GM12878 (cell line): ENCODE measurements around the gene GTPBP10. TPM values are rescaled to one million over a fixed set of nuclear protein-coding genes. Genes with fewer than 3 reads are reported as not detected.
A peak's percentile ranks its signal among the peaks of the same experiment; 100 is the strongest.

Experiments
- ATAC-seq: fragments of 200-7000 bp; cut with Tn5 transposase; 3 replicates; pipeline ENCODE4 v1.9.1; 2020; ENCODE audit warnings: mild to moderate bottlenecking, moderate library complexity
- BruUV-seq: library from RNA; stranded (reverse); fragments of 400-500 nt; replicated peaks from 2 replicates; lab custom pipeline; 2021; lab: Mats Ljungman, UMichigan
- CTCF ChIA-PET: fragments of 300-600 bp; sonication (Branson Sonifier 250); formaldehyde crosslinking; extraction: SDS; loops from one replicate; lab custom pipeline; 2021; ENCODE audit warnings: inconsistent platforms; lab: Yijun Ruan, JAX
- POLR2A ChIA-PET: fragments of 350-600 bp; formaldehyde crosslinking; extraction: SDS; loops from one replicate; lab custom pipeline; 2021; ENCODE audit warnings: inconsistent platforms; lab: Charles Lee
- RAD21 ChIA-PET: fragments of 300-600 bp; sonication (Branson Sonifier 250); formaldehyde crosslinking; loops from one replicate; lab custom pipeline; 2023; ENCODE audit warnings: antibody characterized with exemption; ENCODE audit not compliant: unreplicated experiment; lab: Charles Lee
- SMC1A ChIA-PET: fragments of 300-600 bp; sonication (Branson Sonifier 250); formaldehyde crosslinking; loops from one replicate; lab custom pipeline; 2023; ENCODE audit not compliant: unreplicated experiment, uncharacterized antibody; lab: Charles Lee
- DNase-seq: peaks from one replicate; pipeline ENCODE4 v3.0.0-alpha.2; 2011; ENCODE audit warnings: low read depth, low spot score
- FAIRE-seq: peaks from 3 replicates; lab custom pipeline; 2011; peaks lifted over from hg19 to GRCh38; lab: Jason Lieb, UNC
- H2AFZ ChIP-seq: 2 replicates; pipeline ENCODE4 v1.6.0; 2011; ENCODE audit warnings: low read depth, low read length, control low read depth; ENCODE audit not compliant: control insufficient read depth
- H3K27ac ChIP-seq: 2 replicates; pipeline ENCODE4 v1.5.1; 2011; ENCODE audit warnings: control low read depth; ENCODE audit not compliant: control insufficient read depth, insufficient read depth
- H3K27me3 ChIP-seq, 2 experiments: replicated peaks in 1 of 2; 2 replicates each; pipeline versions ENCODE4 v1.6.0 to v1.6.1; 2011; ENCODE audit warnings: low read length in 1 of 2; ENCODE audit not compliant: control insufficient read depth in 2 of 2, insufficient read depth in 2 of 2
- H3K36me3 ChIP-seq, 2 experiments: 2 replicates each; pipeline ENCODE4 v1.5.1; 2011; ENCODE audit warnings: low read length in 1 of 2; ENCODE audit not compliant: control insufficient read depth in 2 of 2, insufficient read depth in 2 of 2
- H3K4me1 ChIP-seq: 2 replicates; pipeline ENCODE4 v1.6.1; 2011; ENCODE audit warnings: mild to moderate bottlenecking, low read length, moderate library complexity, mixed read lengths; ENCODE audit not compliant: control insufficient read depth, insufficient read depth
- H3K4me2 ChIP-seq: 2 replicates; pipeline ENCODE4 v1.6.0; 2011; ENCODE audit warnings: control low read depth; ENCODE audit not compliant: control insufficient read depth, insufficient read depth
- H3K4me3 ChIP-seq: fragments of 200-600 bp; sonication (generic); 2 replicates; pipeline ENCODE4 v1.5.1; 2016
- H3K79me2 ChIP-seq: 2 replicates; pipeline ENCODE4 v1.6.0; 2011; ENCODE audit warnings: low read length; ENCODE audit not compliant: control insufficient read depth, insufficient read depth
- H3K9ac ChIP-seq: 2 replicates; pipeline ENCODE4 v1.8.0; 2011; ENCODE audit warnings: low read length, control low read depth, mixed read lengths; ENCODE audit not compliant: control insufficient read depth, insufficient read depth
- H3K9me3 ChIP-seq: replicated peaks from 3 replicates; pipeline ENCODE4 v1.5.1; 2011; ENCODE audit warnings: mild to moderate bottlenecking, low read length; ENCODE audit not compliant: control insufficient read depth, insufficient read depth
- H4K20me1 ChIP-seq: 2 replicates; pipeline ENCODE4 v1.6.0; 2011; ENCODE audit not compliant: control insufficient read depth, insufficient read depth
- BCL11A ChIP-seq: IDR thresholded peaks from 2 replicates; pipeline ENCODE4 v1.6.1; 2011; ENCODE audit warnings: low read depth, low read length
- CREB1 ChIP-seq: IDR thresholded peaks from 2 replicates; pipeline ENCODE4 v1.6.1; 2012; ENCODE audit warnings: low read depth, mild to moderate bottlenecking, inconsistent platforms
- GATAD2B ChIP-seq: fragments of 450-650 bp; conservative IDR thresholded peaks from 2 replicates; pipeline ENCODE4 v1.6.1; 2017; ENCODE audit warnings: low read depth, mild to moderate bottlenecking, moderate library complexity
- IKZF2 ChIP-seq, 2 experiments: fragments of 450-650 bp; IDR thresholded peaks; 2 replicates each; pipeline ENCODE4 v1.6.1; 2017; ENCODE audit warnings: mild to moderate bottlenecking in 2 of 2, moderate library complexity in 2 of 2
- NFYB ChIP-seq: IDR thresholded peaks from 2 replicates; pipeline ENCODE4 v1.6.1; 2011; ENCODE audit warnings: low read depth, mild to moderate bottlenecking, low read length, improper control_type of control experiment, moderate library complexity; ENCODE audit not compliant: insufficient read depth
- ZBTB11 ChIP-seq: fragments of 450-650 bp; formaldehyde crosslinking; IDR thresholded peaks from 2 replicates; pipeline ENCODE4 v1.5.0; 2022; ENCODE audit warnings: mild to moderate bottlenecking, missing genetic modification characterization
- ZNF274 ChIP-seq: IDR thresholded peaks from one replicate; pipeline ENCODE4 v1.8.0; 2011; ENCODE audit not compliant: insufficient read length, insufficient read depth
- in situ Hi-C: fragments of 300-500 bp; cut with MboI; formaldehyde crosslinking; loops from 9 replicates; pipeline ENCODE4 v1.14.3; 2018; ENCODE audit warnings: mixed read lengths
- intact Hi-C: fragments of 100-400 bp; cut with micrococcal nuclease; formaldehyde crosslinking; loops from one replicate; pipeline ENCODE4 v1.14.2; 2022; ENCODE audit not compliant: unreplicated experiment
- polyA plus RNA-seq, 11 experiments: library from polyadenylated mRNA; depleted of rRNA in 4 of 11; unstranded in 6 of 11; stranded (reverse) in 5 of 11; fragments of >200 nt; fragmentation: Nextera tagmentation in 4 of 11; fragmentation: Illumina TruSeq in 1 of 11; extraction: Ambion mirVana in 4 of 11; extraction: Trizol in 1 of 11; gene quantifications; 1 replicate in 1 of 11; 2 replicates in 10 of 11; pipeline versions ENCODE4 v1.2.1 to v1.2.3, GENCODE V29; 2011 to 2016; ENCODE audit warnings: inconsistent platforms in 2 of 11, missing spikeins in 2 of 11, low read depth in 1 of 11
- total RNA-seq, 4 experiments: library from RNA; depleted of rRNA in 3 of 4; stranded (reverse); fragments of >200 nt in 3 of 4; fragmentation: Illumina TruSeq in 1 of 4; extraction: Trizol in 1 of 4; gene quantifications; 2 replicates each; pipeline versions ENCODE4 v1.2.1 to v1.2.3, GENCODE V29; 2013 to 2021
- TF ChIP-seq, protein P1 (sequence below): IDR thresholded peaks from 2 replicates; pipeline ENCODE4 v1.6.1; 2011; ENCODE audit warnings: low read depth, low read length, improper control_type of control experiment, borderline replicate concordance
- TF ChIP-seq, protein P2 (sequence below): fragments of 450-650 bp; IDR thresholded peaks from 2 replicates; pipeline ENCODE4 v1.6.1; 2017; ENCODE audit warnings: low read depth, mild to moderate bottlenecking, moderate library complexity
- TF ChIP-seq, protein P3 (sequence below), 3 experiments: IDR thresholded peaks in 2 of 3; conservative IDR thresholded peaks in 1 of 3; 2 replicates each; pipeline ENCODE4 v1.5.1; 2011; ENCODE audit warnings: low read depth in 3 of 3, low read length in 3 of 3, mild to moderate bottlenecking in 3 of 3, control low read depth in 2 of 3, moderate library complexity in 2 of 3, inconsistent platforms in 1 of 3, mixed read lengths in 1 of 3; ENCODE audit not compliant: control insufficient read depth in 2 of 3, insufficient read depth in 1 of 3; ENCODE audit errors: extremely low read depth in 1 of 3
- TF ChIP-seq, protein P4 (sequence below): IDR thresholded peaks from 2 replicates; pipeline ENCODE4 v1.6.1; 2012; ENCODE audit warnings: low read depth, low read length, improper control_type of control experiment

Gene GTPBP10
- total and polyA plus RNA-seq, 10 of the 15 experiments (the other 5 are each of a cell fraction or from before 2014, with no cell fraction given) = 10.1 to 41.0 (median 33.0) TPM

DNA sequence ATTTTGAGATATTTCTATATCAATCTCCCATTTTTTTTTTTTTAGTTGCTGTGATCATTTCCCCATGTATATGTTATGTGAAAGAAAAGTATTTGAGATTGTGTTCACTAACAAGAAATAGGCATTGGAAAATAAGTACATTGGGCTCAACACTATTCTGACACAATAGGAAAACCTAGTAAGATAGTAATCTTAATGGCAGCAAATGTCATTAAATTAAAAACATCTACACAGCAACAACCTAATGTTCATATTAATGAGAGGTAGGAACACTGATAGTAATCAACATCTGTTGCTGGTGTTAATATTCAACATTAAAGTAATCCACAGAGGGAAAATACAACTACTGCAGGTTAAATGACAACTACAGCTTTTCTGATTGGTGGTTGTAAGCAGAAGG, 1.5 kb upstream of the GTPBP10 start:
- CTCF ChIA-PET = interaction anchor here (1.2 to 1.7 kb wide), 3 partner anchors 13 to 78 kb away, joined by 3 to 7 read pairs (median 4); no protein-coding TSS in a partner anchor
- in situ Hi-C loops = loop anchor here (5.0 kb wide), 1 partner anchor 57 kb away; the partner anchor contains the start of gene CLDN12
- no peaks in the 10 kb centered on the region for H4K20me1 ChIP-seq
- TF ChIP-seq, protein P1, sequence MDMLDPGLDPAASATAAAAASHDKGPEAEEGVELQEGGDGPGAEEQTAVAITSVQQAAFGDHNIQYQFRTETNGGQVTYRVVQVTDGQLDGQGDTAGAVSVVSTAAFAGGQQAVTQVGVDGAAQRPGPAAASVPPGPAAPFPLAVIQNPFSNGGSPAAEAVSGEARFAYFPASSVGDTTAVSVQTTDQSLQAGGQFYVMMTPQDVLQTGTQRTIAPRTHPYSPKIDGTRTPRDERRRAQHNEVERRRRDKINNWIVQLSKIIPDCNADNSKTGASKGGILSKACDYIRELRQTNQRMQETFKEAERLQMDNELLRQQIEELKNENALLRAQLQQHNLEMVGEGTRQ = no peak
- TF ChIP-seq CREB1 (no peak), ZNF274 (no peak), NFYB (no peak), ZBTB11 (CRISPR knock-in tag) (no peak), GATAD2B (no peak), IKZF2 (IDR thresholded peaks at IDR 0.05) (no peak), BCL11A (no peak)
- TF ChIP-seq, protein P2, sequence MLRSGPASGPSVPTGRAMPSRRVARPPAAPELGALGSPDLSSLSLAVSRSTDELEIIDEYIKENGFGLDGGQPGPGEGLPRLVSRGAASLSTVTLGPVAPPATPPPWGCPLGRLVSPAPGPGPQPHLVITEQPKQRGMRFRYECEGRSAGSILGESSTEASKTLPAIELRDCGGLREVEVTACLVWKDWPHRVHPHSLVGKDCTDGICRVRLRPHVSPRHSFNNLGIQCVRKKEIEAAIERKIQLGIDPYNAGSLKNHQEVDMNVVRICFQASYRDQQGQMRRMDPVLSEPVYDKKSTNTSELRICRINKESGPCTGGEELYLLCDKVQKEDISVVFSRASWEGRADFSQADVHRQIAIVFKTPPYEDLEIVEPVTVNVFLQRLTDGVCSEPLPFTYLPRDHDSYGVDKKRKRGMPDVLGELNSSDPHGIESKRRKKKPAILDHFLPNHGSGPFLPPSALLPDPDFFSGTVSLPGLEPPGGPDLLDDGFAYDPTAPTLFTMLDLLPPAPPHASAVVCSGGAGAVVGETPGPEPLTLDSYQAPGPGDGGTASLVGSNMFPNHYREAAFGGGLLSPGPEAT = no peak
- TF ChIP-seq, protein P3, sequence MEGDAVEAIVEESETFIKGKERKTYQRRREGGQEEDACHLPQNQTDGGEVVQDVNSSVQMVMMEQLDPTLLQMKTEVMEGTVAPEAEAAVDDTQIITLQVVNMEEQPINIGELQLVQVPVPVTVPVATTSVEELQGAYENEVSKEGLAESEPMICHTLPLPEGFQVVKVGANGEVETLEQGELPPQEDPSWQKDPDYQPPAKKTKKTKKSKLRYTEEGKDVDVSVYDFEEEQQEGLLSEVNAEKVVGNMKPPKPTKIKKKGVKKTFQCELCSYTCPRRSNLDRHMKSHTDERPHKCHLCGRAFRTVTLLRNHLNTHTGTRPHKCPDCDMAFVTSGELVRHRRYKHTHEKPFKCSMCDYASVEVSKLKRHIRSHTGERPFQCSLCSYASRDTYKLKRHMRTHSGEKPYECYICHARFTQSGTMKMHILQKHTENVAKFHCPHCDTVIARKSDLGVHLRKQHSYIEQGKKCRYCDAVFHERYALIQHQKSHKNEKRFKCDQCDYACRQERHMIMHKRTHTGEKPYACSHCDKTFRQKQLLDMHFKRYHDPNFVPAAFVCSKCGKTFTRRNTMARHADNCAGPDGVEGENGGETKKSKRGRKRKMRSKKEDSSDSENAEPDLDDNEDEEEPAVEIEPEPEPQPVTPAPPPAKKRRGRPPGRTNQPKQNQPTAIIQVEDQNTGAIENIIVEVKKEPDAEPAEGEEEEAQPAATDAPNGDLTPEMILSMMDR (IDR thresholded peaks at IDR 0.05 in 2 of 3, conservative IDR thresholded peaks at IDR 0.05 in 1 of 3; ENCODE audit: control insufficient read depth in 2 of 3, extremely low read depth in 1 of 3, insufficient read depth in 1 of 3, low read depth in 3 of 3, low read length in 3 of 3) = no peak
- TF ChIP-seq, protein P4, sequence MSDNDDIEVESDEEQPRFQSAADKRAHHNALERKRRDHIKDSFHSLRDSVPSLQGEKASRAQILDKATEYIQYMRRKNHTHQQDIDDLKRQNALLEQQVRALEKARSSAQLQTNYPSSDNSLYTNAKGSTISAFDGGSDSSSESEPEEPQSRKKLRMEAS = no peak
- POLR2A ChIA-PET = interaction anchor here (0.5 kb wide), 1 partner anchor 9 kb away, joined by 3 read pairs; no protein-coding TSS in a partner anchor
- no peaks in the 10 kb centered on the region; the same call in 2 of the 3 replicates for H3K9me3 ChIP-seq
- no peaks in the 10 kb centered on the region; a peak in 1 of 4 replicates for H3K36me3 ChIP-seq
- ATAC-seq = no peak
- SMC1A ChIA-PET = interaction anchor here (0.7 to 1.7 kb wide), 8 partner anchors 8 to 366 kb away, joined by 3 to 6 read pairs (median 4); no protein-coding TSS in a partner anchor
- peak overlapping the region; percentile 98 for H2AFZ ChIP-seq
- no peak overlapping the region for H3K4me2 ChIP-seq
- peaks cover 6% of the 10 kb centered on the region; the same call in 1 of the 2 replicates for H3K4me1 ChIP-seq
- no peak overlapping the region for H3K27ac ChIP-seq
- FAIRE-seq = no peak
- RAD21 ChIA-PET = interaction anchor here (1.6 kb wide), 1 partner anchor 47 kb away, joined by 4 read pairs; no protein-coding TSS in a partner anchor
- H3K79me2 ChIP-seq = peaks cover 27% of the 10 kb centered on the region
- BruUV-seq = no TSS peak
- H3K9ac ChIP-seq = no peak overlapping the region
- no peaks in the 10 kb centered on the region for H3K27me3 ChIP-seq
- intact Hi-C loops = no loop called here
- no peak for DNase-seq
- H3K4me3 ChIP-seq = no peak overlapping the region
